Inflammatory macrophage treated with lipopolysaccharide for 4 hours (primary cell): ENCODE measurements around the gene ANAPC15.

Experiments used
- DNase-seq: peaks from one replicate; pipeline ENCODE4 v3.0.0-alpha.2; 2020

Gene ANAPC15

DNA sequence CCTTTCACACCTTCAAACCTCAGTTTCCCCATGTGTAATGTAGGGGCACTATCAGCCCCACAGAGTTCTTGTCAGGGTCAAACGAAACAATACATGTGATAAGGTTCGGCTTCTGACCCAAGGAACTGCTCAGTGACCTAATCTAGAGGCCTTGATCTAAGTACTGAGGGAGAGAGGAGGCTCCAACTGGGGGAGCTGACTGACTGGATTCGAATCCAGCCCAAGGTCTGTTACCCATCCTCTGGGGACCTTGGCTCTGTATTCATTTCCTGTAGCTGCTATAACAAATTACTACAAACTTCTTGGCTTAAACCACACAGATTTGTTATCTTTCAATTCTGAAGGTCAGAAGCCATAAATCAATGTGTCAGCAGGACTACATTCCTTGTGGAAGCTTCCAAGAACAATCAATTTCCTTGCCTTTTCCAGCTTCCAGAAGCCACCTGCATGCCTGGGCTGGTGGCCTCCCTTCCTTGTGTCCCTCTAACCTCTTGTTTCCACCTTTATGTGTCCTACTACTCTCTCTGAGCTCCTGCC, 10.7 kb upstream of the ANAPC15 start:
- DNase-seq: no peak

DNA sequence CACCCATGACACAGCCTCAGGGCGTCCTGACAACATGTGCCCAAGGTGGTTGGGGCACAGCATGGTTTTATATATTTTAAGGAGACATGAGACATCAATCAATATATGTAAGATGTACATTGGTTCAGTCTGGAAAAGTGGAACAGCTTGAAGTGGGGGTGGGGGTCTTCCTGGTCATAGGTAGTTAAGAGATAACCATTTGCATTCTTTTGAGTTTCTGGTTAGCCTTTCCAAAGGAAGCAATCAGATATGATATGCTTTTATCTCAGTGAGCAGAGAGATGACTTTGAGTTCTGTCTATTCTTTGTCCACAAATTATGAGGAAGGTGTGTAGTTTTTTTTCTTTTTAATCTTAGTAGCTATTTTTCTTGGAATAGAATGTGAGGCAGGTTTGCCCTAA, 10.1 kb upstream of the ANAPC15 start:
- DNase-seq: no peak

DNA sequence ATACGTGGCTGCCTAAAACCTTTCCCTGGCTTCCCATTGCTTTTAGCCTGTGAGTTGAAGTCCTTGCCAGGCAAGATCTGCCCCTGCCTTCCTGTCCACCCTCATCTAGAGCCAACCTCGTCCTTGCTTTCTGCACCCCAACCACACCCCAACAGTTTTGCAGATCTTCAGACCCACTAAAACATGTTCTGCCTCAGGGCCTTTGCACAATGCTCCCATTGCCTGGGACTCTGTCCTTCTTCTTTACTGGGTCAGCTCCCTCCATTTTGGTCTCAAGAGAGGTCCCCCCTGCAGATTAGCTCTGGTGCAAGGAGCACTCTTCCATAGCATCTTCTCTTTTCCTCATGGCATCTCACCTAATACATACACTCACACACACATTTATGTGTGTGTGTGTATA, 8.4 kb upstream of the ANAPC15 start:
- DNase-seq: no peak

DNA sequence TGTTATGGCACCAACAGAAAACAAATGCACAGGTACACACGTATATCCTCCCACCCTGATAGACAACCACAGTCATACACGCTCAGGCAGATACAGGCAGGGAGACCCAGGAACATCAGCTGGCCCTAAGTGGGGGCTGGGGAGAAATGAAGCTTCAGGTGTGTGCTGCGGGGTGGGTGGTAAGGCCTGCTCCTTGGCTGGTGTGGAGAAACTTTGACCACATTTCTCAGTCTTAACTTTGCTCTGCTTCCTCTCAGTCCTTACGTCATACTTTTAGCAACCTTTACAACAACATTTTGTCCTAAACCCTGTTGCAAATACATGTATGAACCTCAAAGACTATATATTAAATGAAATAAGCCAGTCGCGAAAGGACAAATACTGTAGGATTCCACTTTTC, 6.7 kb upstream of the ANAPC15 start:
- peak; percentile 43 for DNase-seq

DNA sequence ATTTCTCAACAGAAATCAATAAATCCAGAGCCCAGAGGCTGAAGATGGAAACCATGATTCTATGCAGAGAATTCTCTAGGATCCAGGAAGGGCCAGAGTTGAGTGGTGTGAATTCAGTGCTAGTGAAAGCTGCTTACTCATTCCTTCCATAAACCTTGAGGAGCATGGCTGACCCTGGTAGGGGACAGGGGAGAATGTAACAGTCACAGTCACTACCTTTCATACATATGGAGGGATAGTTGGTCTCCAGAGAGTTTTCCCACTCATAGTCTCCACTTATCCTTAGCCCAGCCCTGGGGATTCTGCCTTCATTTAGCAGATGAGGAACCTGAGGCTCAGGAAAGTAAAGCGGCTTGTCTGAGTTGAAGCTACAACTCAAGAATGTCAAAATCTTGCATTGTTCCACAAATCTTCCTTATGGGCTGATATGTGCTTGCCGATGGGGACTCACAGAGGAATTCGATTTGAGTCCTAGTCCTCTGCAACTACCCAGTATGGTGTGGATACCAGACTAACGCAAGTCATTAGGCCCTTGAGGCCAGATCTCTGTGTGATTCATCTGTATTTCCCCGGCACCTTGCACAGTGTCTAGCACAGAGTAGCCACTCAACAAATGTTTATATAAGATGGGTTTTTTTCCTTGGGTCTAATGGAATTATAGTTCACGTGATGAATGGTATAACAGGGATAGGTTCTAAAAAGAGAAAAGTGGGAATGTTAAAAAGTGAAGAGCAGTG, 3.7 kb upstream of the ANAPC15 start:
- DNase-seq: no peak

DNA sequence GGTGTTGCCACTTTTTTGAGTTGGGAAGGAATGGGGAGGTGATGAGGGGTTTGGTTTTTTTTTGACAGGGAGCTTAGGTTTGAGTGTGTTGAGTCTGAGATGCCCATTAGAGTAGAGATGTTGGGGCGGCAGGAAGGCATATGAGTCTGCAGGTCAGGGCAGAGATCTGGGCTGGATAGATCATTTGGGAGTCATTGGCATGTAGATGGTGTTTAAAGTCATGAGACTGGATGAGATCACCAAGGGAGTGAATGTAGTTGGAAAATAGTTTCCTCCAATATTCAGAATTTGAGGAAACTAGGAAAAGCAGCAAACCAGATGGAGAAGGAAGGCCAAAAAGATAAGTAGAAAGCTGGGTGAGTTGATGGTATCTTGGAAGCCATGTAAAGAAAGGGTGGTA, 2.1 kb upstream of the ANAPC15 start:
- no peak for DNase-seq

DNA sequence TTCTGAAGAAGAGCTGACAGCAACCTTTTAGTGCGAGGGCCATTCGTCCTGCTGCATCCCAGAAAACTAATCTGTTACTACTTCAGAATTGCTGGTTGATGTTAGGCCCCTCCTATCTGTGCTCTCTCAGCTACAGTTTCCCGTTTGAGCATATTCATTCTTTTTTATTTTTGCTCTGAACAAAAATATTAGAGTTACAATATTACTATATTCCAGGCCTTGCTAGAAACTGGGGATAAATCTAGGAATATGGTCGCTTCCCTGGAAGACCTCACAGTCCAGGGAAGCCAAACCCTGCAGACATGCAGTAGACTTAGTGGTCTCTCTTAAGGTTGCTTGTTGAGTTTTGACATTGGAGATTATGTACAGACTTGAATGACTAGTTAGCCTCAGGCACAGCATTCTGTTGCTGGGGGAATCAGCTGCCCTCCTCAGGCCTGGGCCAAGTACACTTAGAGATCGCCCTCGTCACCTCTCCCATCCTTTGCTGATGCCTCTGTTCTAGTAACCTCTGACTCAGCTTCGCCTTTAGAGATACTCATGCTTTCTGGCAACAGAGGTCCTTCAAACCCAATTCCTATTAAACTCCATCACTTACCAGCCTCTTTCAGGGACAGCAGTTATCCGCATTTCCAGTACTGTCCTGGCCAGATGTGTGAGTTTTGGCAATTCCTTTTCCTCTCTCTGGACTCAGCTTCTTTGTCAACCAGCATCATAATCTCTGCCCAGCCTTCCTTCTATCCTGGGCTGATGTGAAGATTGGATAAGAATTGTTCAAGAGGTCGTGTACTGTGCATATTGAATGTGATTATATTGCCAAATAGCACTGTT, 698 bp upstream of the ANAPC15 start:
- no peak for DNase-seq

DNA sequence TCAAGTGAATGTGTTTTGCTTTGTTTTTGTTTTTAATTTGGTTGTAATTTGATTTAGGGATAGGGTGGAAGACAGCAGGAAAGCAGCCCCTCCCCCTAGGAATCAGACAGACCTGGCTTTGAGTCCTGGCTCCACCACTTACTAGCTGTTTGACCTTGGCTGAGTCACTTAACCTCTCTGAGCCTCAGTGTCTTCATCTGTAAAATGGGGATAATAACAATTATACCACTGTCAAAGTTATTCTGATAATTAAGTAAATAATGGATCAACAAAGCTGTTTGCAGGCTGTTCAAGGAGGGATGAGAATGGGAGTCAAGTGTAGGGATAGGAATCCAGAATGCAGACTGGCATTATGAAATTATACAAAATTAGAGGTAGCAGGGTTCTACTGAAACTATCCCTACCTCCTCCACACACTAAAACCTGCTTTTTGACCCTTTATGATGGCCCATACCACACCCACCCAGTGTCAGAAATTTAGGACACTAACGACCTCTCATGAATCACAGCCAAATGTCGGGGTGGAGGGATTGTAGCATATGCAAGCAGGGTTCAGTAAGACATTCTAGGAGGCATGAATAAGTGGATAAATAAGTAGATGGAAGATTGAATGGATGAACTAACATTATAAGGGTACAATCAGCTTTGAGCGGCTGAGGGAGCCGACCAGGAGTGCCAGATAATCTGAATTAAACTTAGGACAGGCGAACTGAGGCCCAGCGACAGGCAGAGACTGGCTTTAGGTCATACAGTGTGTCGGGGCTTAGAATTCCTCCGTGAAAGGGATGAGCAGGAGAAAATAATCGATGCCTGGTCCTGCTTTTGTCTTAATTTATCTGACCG, 974 bp downstream of the ANAPC15 start:
- no peak for DNase-seq

DNA sequence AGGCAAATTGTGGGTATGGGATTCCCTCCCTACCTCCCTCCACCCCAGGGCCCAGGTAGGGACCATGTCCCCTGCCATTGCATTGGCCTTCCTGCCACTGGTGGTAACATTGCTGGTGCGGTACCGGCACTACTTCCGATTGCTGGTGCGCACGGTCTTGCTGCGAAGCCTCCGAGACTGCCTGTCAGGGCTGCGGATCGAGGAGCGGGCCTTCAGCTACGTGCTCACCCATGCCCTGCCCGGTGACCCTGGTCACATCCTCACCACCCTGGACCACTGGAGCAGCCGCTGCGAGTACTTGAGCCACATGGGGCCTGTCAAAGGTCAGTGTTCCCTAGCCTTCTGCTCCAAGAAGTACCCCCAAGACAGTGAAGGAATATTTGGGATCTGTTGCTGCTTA, 6.6 kb downstream of the ANAPC15 start, which contains the start of gene TOMT:
TSS of gene TOMT (plus strand) at position 37 of the 400 bp plus-strand sequence. CDS start at position 65, 28 bp downstream.
- DNase-seq: no peak

DNA sequence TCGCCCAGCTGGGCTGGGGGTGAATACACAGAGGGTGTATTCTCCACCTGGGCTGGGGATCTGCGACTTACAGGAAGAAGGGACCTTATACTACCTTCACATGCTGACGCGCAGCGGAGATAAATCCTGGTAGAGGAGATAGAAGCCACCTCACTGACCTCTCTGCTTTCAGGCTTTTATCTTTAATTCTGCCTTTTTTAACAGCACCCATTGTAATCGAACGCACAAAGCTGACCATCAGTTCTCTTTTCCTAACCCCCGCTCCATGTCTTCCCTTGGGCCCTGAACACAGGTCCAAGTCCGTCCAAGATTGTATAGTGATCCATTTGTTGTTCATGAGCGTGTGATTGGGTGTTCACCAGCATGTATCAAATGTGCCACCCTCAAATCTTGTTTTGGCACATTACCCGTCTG, 8.7 kb downstream of the ANAPC15 start:
- DNase-seq: no peak

DNA sequence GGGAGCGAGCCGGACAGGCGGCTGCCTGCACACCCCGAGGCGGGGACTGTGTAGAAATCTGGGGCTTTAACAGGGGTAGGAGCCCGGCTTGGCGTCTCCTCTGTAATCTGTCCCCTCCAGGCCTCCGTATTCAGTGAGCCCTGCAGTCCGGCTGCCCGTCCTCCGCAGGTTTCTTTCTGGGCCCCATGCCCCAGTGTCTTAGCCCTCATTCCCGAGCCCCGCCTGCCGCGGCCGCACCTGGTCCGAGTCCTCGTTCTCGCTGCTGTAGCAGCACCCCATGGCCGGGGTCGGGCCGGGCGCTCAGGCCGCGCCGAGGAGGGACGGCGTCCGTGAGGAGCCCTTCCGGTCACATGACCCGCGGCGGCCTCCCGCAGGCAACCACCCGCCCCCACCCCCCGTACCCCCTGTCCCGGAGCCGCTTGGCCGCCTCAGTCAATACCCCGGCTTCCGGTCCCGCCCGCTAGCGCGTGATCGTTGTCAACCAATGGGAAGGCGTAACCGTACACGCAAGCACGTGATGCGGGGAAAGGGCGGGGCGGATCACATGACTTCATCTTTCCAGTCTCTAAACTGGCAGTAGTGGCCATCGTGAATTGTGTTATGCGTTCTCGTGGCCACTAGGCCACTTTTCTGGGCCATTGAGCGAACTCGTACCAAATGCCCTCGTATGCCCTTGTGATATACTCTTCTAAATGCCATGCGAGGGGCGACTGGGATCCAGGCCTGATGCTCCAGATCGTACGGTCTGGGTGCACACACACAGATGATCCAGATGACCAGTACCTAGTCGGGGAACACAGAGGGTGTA, 9.3 kb downstream of the ANAPC15 start, which contains the start of gene LAMTOR1:
TSS of gene LAMTOR1 (minus strand) at position 352 of the 808 bp plus-strand sequence. CDS start at position 279, 73 bp downstream.
- DNase-seq: peak; percentile 100

DNA sequence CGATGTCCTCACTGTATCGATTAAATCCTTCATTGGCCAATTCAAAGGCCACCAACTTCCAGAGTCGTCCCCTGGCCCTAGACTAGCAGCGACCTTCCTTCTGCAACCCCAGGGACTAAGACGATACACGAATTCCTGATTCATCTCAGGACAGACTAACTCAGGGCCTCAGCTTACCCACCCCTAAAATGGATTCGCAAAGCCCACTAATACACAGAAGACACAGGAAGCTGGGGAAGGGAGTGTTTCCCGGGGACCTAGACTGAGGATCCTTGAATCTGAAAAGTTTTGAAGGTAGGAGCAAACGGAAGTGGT, 9.9 kb downstream of the ANAPC15 start:
- DNase-seq: no peak

DNA sequence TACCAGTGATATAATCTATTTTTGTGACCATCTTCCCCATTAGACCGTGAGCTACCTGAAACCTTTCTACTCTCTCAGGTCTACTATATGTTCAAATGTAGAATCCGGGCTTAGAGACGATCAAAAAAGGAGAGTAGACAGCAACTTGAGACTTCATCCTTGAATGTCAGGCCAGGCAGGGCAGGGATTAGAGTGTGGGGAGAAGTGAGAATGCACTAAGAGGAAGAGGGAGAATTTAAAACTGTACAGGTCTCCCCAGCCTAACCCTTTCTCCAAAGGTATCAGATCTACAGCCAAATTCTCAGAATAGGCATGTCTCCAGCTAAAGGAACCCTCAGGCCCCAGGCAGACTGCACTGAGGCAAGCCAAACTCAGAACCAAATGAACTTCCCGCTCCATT, 10.3 kb downstream of the ANAPC15 start:
- DNase-seq: peak; percentile 32

DNA sequence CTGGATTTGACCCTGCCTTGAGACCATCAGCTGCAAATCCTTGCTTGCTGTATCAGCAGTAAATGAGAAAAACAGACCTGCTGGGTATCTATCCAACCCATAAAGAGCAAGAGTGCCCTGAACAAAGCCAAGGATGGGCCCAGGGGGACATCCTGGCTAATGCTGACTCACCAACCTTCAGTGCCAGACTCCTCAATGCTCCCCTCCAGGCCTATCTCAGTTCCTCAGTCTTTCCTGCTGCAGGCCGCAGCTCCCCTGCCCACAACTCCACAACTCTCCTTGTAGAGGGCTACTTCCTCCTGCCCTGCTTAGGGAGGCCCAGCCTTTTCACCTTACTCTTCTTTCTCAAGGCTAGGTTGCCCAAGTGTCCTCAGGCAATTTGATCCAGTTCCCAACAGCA, 12.0 kb downstream of the ANAPC15 start:
- peak; percentile 57 for DNase-seq

DNA sequence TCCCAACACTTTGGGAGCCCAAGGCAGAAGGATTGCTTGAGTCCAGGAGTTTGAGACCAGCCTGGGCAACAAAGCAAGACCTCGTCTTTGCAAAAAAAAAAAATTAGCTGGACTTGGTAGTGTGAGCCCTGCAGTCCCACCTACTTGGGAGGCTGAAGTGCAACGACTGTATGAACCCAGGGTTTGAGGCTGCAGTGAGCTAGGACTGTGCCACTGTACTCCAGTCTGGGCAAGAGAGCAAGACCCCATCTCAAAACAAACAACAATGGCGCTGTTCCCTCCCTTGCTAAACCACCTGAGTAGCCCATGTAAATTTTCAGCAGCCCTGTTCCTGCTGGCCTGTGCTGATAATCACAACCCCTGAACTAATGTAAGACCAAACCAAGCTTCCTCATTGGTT, 12.5 kb downstream of the ANAPC15 start:
- DNase-seq: no peak

DNA sequence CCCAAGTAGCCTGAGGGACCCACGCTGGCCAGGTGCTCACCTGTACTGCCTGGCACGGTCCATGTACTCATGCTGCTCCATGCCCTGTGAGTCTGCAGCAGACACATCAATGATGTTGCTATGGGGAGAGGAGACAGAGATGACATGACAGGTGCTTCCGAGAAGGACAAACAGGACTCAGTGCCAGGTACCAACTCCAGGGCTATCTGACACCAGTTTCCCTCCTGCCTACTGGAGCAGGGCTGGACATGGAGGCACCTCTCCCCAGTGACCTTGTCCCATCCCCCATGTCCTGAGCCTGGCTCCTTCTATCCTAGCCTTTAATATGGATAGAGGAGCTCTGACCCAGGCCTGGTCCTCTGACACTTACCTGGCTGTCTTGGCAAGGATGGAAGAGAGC, 13.8 kb downstream of the ANAPC15 start:
- DNase-seq: no peak

DNA sequence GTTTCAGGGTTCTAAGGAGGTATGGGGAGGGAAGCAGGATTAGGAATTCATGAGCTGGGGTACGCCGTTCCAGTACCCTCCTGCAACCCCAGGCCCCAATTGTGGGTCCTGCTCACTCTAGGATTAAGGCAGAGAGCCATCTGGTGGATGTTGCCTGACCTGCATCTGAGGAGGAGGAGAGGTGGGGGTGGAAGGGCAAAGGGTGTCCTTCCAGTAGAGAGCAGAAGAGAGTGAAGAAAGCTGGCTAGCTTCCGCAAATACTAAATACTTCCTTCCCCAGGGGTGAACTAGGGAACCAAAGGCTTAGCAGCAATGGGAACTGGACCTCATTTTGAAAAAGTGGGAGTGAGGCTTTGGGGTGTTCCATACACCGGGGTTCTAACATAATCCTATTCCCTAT, 21.2 kb downstream of the ANAPC15 start:
- DNase-seq: peak; percentile 87

DNA sequence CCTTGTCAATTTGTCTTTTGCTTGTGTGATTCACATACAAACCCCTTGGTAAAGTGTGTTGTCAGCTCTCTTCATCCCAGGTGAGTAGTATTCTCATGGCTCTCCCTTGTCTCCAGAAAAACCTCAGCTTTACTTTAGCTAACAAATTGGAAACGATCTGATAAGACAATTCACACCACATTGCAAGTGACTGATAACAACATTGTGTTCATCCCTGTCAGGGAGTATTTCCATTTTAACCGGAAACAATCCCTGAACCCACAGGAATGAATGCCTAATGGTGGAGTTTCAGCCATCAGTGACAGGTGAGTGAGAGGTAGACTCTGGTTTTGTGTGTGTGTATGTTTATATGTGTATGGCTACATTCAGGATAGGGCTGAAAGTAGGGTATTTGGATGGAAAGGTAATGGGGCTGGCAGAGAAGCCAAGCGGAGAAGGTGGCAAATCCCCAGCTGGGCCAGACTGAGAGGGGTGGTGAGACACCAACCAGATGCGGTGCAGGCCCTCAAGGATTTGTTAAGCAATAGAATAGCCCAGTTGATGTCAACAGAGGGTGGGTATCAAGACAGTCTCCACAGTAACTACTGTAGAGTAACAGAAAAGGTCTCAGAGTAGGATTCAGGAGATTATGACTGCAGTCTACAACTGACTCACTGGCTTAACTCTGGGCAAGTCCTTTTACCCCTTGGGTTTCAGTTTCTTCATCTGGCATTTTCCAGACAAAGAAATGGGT, 24.3 kb downstream of the ANAPC15 start:
- DNase-seq: peak; percentile 16

DNA sequence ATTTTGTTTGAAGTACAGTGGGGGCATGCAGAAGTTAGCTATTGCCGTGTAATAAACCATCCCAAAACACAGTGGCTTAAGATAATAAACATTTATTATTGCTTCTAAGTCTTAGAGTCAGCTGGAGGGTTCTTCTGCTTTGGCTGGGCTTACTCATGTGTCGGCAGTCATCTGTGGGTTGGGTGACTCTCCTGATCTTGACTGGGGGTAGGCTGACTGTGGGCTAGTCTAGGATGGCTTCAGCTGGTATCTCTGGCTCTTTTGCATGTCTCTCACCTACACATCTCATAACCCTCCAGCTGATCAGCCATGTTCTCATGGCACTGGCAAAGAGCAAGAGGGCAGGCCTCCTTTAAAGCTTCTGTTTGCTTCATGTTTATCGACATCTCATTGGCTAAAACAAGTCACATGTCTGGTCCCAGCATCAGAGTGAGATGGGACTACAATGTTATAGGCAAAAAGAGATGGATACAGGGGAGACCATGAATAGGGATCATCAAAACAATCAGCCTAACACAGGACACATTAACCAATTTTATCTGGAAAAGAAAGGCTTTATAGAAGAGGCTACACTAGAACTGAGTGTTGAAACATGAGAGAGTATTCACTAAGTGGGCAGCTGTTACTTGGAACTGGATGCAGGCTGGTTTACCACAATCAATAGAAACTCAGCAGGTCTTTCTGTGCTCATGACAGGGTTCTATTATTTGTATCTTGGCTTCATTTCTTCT, 26.7 kb downstream of the ANAPC15 start:
- peak; percentile 21 for DNase-seq

DNA sequence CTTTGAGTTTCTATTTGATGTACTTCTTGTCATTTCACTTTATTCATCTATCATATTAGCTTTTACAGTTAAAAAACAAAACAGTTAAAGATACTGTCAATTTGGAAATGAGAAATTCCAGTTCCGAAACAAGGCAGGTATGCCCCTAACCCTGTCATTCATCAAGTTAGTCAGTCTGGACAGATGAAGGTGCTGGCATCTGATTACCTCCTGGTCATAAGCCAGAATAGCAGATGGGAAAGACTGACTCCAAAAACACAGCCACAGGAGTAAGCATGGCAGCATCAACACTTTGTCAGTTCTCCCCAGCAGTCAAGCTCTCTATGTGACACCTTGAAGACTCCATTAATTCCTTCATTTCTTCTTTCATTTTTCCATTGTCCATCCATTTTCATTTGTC, 27.5 kb downstream of the ANAPC15 start:
- no peak for DNase-seq

DNA sequence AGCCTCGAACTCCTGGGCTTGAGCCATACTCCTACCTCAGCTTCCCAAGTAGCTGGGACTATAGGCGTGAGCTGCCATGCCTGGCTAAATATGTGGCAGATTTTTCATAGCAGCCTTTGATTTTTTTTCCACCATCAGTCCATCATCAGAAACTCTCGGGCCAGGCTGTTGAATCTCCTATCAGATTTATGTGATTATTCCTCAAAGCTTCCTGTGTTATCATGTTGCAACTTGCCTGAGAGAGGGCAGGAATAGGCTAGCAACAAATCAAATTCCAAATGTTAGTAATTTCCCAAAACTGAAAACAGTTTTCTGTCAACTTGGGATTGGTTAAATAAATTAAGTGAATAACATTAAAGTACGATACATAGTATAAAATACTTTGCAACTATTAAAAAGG, 28.4 kb downstream of the ANAPC15 start:
- DNase-seq: no peak
